HEK293 (cell line): ENCODE results near the gene SPDYC.

Source experiments
- CTCF ChIA-PET: fragments of 350-600 bp; formaldehyde crosslinking; extraction: SDS; loops from one replicate; lab custom pipeline; 2021; ENCODE audit warnings: antibody characterized with exemption; lab: Yijun Ruan, JAX
- POLR2A ChIA-PET: fragments of 300-600 bp; formaldehyde crosslinking; extraction: SDS; loops from one replicate; lab custom pipeline; 2020; ENCODE audit warnings: antibody characterized with exemption, inconsistent platforms; lab: Yijun Ruan, JAX
- H3K27ac ChIP-seq: fragments of 200-500 bp; sonication (Bioruptor generic); 2 replicates; pipeline ENCODE4 v1.5.1; 2014; ENCODE audit warnings: low read depth, low read length, control low read depth, inconsistent platforms; ENCODE audit errors: extremely low read depth
- H3K36me3 ChIP-seq, 2 experiments: fragments of 200-500 bp in 1 of 2; sonication (Bioruptor generic) in 1 of 2; 1 replicate in 1 of 2; 2 replicates in 1 of 2; pipeline ENCODE4 v1.5.1; 2014 to 2017; ENCODE audit warnings: inconsistent platforms in 2 of 2, low read length in 2 of 2; ENCODE audit not compliant: control insufficient read depth in 2 of 2, insufficient read depth in 1 of 2
- H3K4me1 ChIP-seq: fragments of 200-500 bp; sonication (Bioruptor generic); 2 replicates; pipeline ENCODE4 v1.5.1; 2014; ENCODE audit warnings: mild to moderate bottlenecking, low read length, inconsistent platforms; ENCODE audit not compliant: control insufficient read depth, insufficient read depth
- H3K4me3 ChIP-seq: 2 replicates; pipeline ENCODE4 v1.5.1; 2011; ENCODE audit warnings: low read depth, mild to moderate bottlenecking, control low read depth, low read length, moderate library complexity
- H3K9me3 ChIP-seq: fragments of 200-500 bp; sonication (Bioruptor generic); 2 replicates; pipeline ENCODE4 v1.5.1; 2014; ENCODE audit warnings: low read depth, low read length, inconsistent platforms; ENCODE audit not compliant: control insufficient read depth, insufficient read depth
- AEBP2 ChIP-seq: fragments of 450-650 bp; formaldehyde crosslinking; IDR thresholded peaks from 2 replicates; pipeline ENCODE4 v1.5.1; 2016; ENCODE audit warnings: missing biosample characterization, missing genetic modification characterization, borderline replicate concordance
- HOXA7 ChIP-seq: sonication (generic); formaldehyde crosslinking; IDR thresholded peaks from 2 replicates; pipeline ENCODE4 v1.8.1; 2022; ENCODE audit warnings: missing genetic modification reagents, borderline replicate concordance
- HOXD13 ChIP-seq: sonication (generic); formaldehyde crosslinking; IDR thresholded peaks from 2 replicates; pipeline ENCODE4 v1.8.0; 2022; ENCODE audit warnings: missing genetic modification reagents, borderline replicate concordance
- OVOL3 ChIP-seq: fragments of 450-650 bp; formaldehyde crosslinking; IDR thresholded peaks from 2 replicates; pipeline ENCODE4 v1.5.1; 2016; ENCODE audit warnings: missing biosample characterization, missing genetic modification characterization
- PBX3 ChIP-seq: sonication (generic); formaldehyde crosslinking; IDR thresholded peaks from 2 replicates; pipeline ENCODE4 v1.8.1; 2022; ENCODE audit warnings: mild to moderate bottlenecking, moderate library complexity, missing genetic modification reagents
- SP2 ChIP-seq: fragments of 450-650 bp; formaldehyde crosslinking; IDR thresholded peaks from 2 replicates; pipeline ENCODE4 v1.5.1; 2016; ENCODE audit warnings: missing biosample characterization, missing genetic modification characterization
- ZBTB17 ChIP-seq: fragments of 450-650 bp; formaldehyde crosslinking; IDR thresholded peaks from 2 replicates; pipeline ENCODE4 v1.5.1; 2016; ENCODE audit warnings: missing biosample characterization, missing genetic modification characterization
- ZBTB44 ChIP-seq: fragments of 450-650 bp; IDR thresholded peaks from 2 replicates; pipeline ENCODE4 v1.5.1; 2018; ENCODE audit warnings: missing biosample characterization, mild to moderate bottlenecking, missing genetic modification characterization
- ZNF121 ChIP-seq: fragments of 450-650 bp; formaldehyde crosslinking; IDR thresholded peaks from 2 replicates; pipeline ENCODE4 v1.5.1; 2016; ENCODE audit warnings: missing biosample characterization, missing genetic modification characterization
- ZNF132 ChIP-seq: fragments of 450-650 bp; formaldehyde crosslinking; IDR thresholded peaks from 2 replicates; pipeline ENCODE4 v1.5.1; 2017; ENCODE audit warnings: missing biosample characterization, missing genetic modification characterization, borderline replicate concordance
- ZNF292 ChIP-seq: fragments of 450-650 bp; formaldehyde crosslinking; IDR thresholded peaks from 2 replicates; pipeline ENCODE4 v1.5.1; 2016; ENCODE audit warnings: low read depth, missing biosample characterization, missing genetic modification characterization, borderline replicate concordance
- ZNF341 ChIP-seq: fragments of 450-650 bp; formaldehyde crosslinking; IDR thresholded peaks from 2 replicates; pipeline ENCODE4; 2016; ENCODE audit warnings: low read depth, missing biosample characterization, missing genetic modification characterization
- ZNF350 ChIP-seq: fragments of 450-650 bp; formaldehyde crosslinking; IDR thresholded peaks from 2 replicates; pipeline ENCODE4 v1.5.0; 2017; ENCODE audit warnings: missing biosample characterization, mild to moderate bottlenecking, missing genetic modification characterization
- ZNF488 ChIP-seq: fragments of 450-650 bp; formaldehyde crosslinking; IDR thresholded peaks from 2 replicates; pipeline ENCODE4 v1.5.1; 2016; ENCODE audit warnings: missing biosample characterization, missing genetic modification characterization
- ZNF549 ChIP-seq: fragments of 450-650 bp; IDR thresholded peaks from 2 replicates; pipeline ENCODE4 v1.5.1; 2018; ENCODE audit warnings: missing biosample characterization, missing genetic modification characterization, mild to moderate bottlenecking, inconsistent platforms, moderate library complexity
- ZNF600 ChIP-seq: fragments of 450-650 bp; formaldehyde crosslinking; IDR thresholded peaks from 2 replicates; pipeline ENCODE4 v1.5.1; 2016; ENCODE audit warnings: missing biosample characterization, missing genetic modification characterization
- ZNF785 ChIP-seq: fragments of 450-650 bp; formaldehyde crosslinking; IDR thresholded peaks from 2 replicates; pipeline ENCODE4 v1.5.1; 2016; ENCODE audit warnings: missing biosample characterization, missing genetic modification characterization

The SPDYC gene

GRCh38 chr11:65183201-65183891 lies 13.3 kb downstream of the SPDYC start:
- ChIA-PET POLR2A (interaction anchor here (1.0 to 2.8 kb wide), 2 partner anchors 9 to 48 kb away, joined by 3 to 19 read pairs; no protein-coding TSS in a partner anchor), CTCF (interaction anchor here (0.6 to 1.1 kb wide), 3 partner anchors 13 to 66 kb away, joined by 3 to 5 read pairs (median 5); partner anchors contain the start of gene ZNHIT2)
- H3K27ac ChIP-seq = no peak overlapping the region
- no peaks in the 10 kb centered on the region for H3K9me3 ChIP-seq
- no peak overlapping the region for H3K4me3 ChIP-seq
- no peak for TF ChIP-seq HOXD13
- no peak for TF ChIP-seq ZNF121 (tag by site-specific recombination)
- 0 out of 2 replicates have a peak, but pooled peaks have one; percentile 47 for TF ChIP-seq ZNF600
- no peak for TF ChIP-seq PBX3 (CRISPR knock-in tag)
- no peaks in the 10 kb centered on the region for H3K4me1 ChIP-seq
- peaks cover 0 to 50% of the 10 kb centered on the region in 2 experiments; a peak in 1 of 3 replicates for H3K36me3 ChIP-seq

GRCh38 chr11:65184146-65184545 lies 14.1 kb downstream of the SPDYC start:
- no peak for TF ChIP-seq ZNF549
- TF ChIP-seq SP2 = peak; percentile 5; the same call in 1 of the 2 replicates
- CTCF ChIA-PET = no interaction called here
- no peak overlapping the region for H3K27ac ChIP-seq
- no peak overlapping the region for H3K4me3 ChIP-seq
- POLR2A ChIA-PET = interaction anchor here (1.0 kb wide), 1 partner anchor 10 kb away, joined by 3 read pairs; no protein-coding TSS in a partner anchor
- no peaks in the 10 kb centered on the region for H3K9me3 ChIP-seq
- no peaks in the 10 kb centered on the region for H3K4me1 ChIP-seq
- peaks cover 4 to 58% of the 10 kb centered on the region in 2 experiments; a peak in 2 of 3 replicates for H3K36me3 ChIP-seq

- TF ChIP-seq ZNF350 (tag by site-specific recombination) = no peak
- TF ChIP-seq ZNF292 (tag by site-specific recombination) = no peak
- no peak for TF ChIP-seq ZNF132 (tag by site-specific recombination)
- no peak for TF ChIP-seq ZNF488
- TF ChIP-seq ZNF341 (tag by site-specific recombination) = no peak
- TF ChIP-seq ZBTB44 (tag by site-specific recombination) = no peak
- H3K4me1 ChIP-seq = no peaks in the 10 kb centered on the region
- POLR2A ChIA-PET = no interaction called here
- H3K9me3 ChIP-seq = no peaks in the 10 kb centered on the region
- peaks cover 5 to 68% of the 10 kb centered on the region in 2 experiments; a peak in 2 of 3 replicates for H3K36me3 ChIP-seq
- H3K4me3 ChIP-seq = no peak overlapping the region
- CTCF ChIA-PET = interaction anchor here (1.0 kb wide), 1 partner anchor 18 kb away, joined by 5 read pairs; no protein-coding TSS in a partner anchor
- H3K27ac ChIP-seq = no peak overlapping the region
Measured at GRCh38 chr11:65185171-65185570, 15.1 kb downstream of the SPDYC start.

- ChIA-PET POLR2A (interaction anchor here (0.5 to 1.6 kb wide), 2 partner anchors 51 to 326 kb away, joined by 4 to 11 read pairs; partner anchors contain the start of gene SYVN1), CTCF (interaction anchor here (0.5 to 1.0 kb wide), 4 partner anchors 15 to 75 kb away, joined by 3 to 5 read pairs (median 3); no protein-coding TSS in a partner anchor)
- no peak overlapping the region for H3K4me3 ChIP-seq
- no peak overlapping the region for H3K27ac ChIP-seq
- H3K9me3 ChIP-seq = no peaks in the 10 kb centered on the region
- peaks cover 9 to 75% of the 10 kb centered on the region in 2 experiments; a peak in 2 of 3 replicates for H3K36me3 ChIP-seq
- H3K4me1 ChIP-seq = no peaks in the 10 kb centered on the region
- TF ChIP-seq AEBP2 (tag by site-specific recombination) (no peak), ZBTB17 (no peak), ZNF785 (tag by site-specific recombination) (no peak), HOXA7 (CRISPR knock-in tag) (no peak), OVOL3 (tag by site-specific recombination) (no peak)
Measured at GRCh38 chr11:65185869-65186341, 15.9 kb downstream of the SPDYC start.
